Middle frontal gyrus (tissue), 1 donor: ENCODE measurements around the gene CREM.

ENCODE experiments used
- DNase-seq: peaks from one replicate; pipeline ENCODE4 v3.0.0-alpha.2; 2015; ENCODE audit warnings: low spot score; ENCODE audit errors: extremely low spot score

The CREM gene

DNA sequence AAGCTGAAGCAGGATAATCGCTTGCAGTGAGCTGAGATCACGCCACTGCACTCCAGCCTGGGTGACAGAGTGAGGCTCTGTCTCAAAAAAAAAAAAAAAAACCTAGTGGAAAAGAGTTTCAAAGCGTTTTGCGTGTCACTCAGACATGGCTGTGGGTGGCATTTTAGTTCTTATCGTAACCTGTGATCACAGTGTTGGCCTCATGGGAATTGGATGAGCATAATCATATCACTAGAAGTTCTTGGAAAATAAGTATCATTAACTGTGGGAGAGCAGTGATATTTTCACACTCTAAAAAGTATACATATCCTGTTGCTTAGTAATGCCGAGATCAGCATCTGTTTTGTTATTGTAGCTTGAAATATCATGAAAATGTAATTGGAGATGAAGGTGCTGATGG, 92.6 kb downstream of the CREM start:
- DNase-seq: no peak

DNA sequence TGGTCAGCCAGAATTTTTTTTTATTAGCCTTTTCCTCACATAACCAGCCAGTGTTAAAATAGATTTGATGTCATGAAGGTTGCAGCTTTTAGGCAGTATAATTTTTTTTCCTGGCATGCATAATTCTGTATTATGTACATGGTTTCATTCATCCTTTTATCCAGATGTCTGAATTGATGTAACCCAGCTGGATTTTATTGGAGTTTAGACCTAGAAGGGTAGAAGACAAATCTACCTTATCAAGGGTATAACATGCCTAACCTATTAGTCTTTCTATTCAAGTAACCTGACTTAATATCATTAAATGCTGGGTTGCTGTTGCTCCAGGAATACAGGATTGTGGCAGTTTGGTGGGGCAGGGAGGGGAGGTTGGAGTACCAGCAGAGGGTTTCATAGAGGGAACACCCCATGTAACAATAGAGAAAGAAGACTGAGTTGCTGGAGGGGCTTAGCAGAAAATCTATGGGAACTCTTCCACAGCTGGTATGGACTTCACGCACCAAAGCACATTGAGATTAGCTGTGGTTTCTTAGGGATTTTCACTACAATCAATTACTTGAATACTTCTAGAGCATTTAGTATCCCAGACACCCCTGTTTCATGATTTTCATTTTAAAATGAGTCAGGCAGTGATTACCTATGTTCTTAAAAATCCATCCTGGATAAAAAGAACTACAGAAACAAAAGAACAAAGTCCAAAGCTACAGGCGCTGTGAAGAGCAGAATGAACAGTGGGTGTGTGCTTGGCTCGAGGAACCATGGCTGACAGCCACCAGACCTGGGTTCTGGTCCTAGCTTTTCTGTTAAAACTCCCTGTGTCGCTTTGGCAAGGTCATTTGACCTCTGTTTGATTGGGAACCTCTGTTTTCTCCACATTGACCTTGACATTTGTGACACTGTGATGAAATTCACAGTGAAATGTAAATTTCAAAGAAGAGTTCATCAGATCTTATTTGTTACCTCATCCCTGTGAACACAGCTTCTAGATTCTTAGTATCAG, 93.5 kb downstream of the CREM start:
- no peak for DNase-seq

DNA sequence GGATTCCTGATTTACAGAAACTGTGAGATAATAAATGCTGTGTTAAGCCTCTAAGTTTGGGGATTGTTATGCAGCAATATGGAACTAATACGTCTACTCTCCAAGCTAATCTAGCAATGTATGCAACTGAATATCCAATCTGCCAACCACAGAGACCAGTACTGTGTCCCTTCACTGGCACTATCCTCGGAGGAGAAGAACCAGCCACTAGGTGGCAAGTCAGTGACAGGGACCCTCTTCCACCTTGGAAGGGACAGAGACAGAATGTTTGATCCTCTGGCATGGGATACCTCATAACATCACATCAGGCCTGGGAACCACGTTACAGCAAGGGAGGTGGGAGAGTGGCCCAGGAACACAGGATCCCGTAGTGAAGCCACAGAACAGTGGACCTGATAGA, 96.4 kb downstream of the CREM start:
- no peak for DNase-seq

DNA sequence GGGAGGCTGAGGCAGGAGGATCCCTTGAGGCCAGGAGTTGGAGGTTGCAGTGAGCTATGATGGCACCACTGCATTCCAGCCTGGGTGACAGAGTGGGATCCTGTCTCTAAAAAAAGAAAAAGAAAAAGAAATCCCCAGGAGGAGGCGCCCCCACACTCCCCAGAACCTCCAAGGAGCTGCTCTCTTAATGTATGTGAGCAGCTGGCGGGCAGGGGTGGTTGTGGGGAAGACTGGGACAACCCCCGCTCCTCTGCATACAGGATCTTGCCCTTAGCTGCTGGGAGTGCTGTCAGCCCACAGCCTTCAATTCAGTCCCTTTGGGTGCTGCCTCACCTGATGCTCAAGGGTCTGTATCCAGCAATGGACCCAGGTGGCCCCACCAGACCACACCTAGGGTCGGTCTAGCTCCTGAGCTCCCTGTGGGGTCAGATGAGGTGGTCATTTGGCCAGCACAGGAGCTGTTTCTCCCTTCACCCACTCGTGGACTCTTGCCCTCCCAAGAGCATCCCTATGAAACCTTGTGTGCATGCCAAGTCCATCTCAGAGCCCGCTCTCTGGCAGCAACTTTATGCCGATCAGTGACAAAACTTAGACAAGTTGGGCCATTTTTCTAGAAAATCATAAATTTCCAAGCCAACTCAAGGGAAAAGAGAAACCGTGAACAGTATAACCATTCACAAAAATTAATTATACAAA, 97.5 kb downstream of the CREM start:
- DNase-seq: no peak

DNA sequence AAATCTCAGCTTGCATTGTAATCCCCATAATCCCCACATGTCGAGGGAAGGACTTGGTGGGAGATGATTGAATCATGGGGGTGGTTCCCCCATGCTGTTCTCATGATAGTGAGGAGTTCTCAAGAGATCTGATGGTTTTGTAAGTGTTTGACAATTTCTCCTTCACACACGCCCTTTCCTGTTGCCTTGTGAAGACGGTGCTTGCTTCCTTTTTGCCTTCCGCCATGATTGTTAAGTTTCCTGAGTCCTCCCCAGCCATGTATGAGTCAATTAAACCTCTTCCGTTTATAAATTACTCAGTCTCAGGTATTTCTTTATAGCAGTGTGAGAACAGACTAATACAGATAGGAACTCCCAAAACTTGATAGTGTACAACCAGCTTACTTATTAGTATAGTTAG, 98.6 kb downstream of the CREM start:
- no peak for DNase-seq

DNA sequence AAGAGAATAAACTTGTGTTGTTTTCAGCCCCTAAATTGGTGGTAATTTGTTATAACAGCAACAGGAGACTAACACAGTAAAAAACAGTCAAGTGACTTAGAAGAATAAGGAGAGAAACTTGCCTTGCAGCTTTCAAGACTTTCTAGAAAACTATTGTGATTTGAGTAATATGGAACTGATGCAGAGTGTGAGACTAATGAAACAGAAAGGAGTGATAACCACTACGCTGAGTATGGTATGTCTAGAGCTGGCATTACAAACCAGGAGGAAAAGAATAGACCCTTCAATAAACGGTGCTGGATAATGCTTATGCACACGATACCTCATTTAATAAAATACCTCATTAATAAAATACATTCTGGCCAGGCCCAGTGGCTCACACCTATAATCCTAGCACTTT, 99.9 kb downstream of the CREM start:
- no peak for DNase-seq

DNA sequence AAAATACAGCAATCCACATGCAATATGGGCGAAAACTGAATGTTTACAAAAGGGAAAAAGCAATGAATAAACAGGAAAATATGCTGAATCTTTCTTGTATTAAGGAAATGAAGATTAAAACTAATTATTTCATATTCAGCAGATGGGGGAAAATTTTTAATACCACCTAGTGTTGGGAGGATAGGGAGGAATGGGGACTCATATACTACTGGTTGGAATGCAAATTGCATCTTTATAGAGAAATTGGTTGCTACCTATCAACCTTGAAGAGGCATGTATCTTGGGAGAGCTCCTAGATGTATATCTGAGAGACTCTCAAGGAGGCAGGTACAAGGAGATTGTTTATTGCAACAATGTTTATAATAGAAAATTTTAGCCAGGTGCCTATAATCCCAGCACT, 101.4 kb downstream of the CREM start:
- no peak for DNase-seq

DNA sequence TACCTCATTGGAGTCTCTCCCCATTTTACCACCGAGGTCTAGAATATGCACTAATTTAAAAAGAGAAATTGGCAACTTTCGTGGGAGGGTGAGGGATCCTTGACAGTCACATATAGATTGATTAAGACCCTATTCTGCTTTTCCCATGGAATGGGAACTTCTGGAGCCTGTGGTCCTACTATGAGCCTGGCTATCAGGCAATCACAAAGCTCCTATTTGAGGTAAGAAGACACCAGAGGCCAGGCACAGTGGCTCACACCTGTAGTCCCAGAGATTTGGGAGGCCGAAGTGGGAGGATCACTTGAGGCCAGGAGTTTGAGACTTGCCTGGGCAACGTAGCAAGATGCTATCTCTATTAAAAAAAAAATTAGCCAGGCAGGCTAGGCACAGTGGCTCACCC, 105.0 kb downstream of the CREM start:
- no peak for DNase-seq

DNA sequence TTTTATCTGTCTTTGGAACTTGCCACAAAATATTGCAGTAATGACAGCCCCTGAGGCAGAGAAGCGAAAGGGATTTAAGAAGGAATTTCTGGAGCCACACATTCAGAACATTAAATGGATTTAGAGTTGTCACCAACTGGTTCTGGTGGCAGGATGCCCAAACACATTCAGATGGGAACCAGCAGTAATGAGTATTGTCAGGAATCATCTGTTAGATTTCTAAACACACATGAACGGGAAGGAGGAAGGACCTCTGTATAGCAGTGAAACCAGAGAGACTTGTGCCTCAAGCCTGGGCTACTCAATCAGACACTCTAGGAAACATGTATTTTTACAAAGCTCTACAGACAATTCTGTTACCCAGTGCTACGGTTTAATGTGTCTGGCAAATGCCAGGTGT, 105.9 kb downstream of the CREM start:
- no peak for DNase-seq

DNA sequence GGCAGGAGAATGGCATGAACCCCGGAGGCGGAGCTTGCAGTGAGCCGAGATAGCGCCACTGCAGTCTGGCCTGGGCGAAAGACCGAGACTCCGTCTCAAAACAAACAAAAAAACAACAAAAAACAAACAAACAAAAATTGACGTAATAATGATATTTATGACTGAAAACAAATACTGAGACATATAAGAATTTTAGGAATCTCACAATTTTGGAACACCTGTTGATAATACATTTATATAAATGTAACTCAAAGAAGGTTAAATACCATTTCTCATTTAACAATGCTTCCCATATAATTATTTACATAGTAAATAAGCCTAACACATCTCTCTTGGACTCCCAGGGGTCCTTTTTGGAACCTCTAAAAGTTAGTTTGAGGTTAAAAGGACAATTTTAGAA, 107.4 kb downstream of the CREM start:
- DNase-seq: no peak

DNA sequence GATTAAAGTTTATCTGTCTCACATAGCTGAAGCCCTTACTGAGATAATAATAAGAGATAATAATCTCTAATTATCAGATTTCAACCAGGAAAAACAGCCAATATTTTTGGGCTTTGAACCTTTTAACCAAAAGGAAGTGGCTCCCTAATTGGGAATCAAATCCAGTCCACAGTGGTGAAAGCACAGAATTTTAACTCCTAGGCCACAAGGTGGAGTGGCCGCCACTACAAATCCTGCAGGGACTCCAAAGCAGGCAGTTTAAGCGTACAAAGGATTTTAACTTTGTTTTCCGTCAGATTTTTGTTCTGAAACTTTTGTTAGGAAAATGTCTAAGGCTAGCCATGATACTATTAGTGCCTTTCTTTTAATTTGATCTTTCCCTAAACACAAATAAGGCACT, 110.1 kb downstream of the CREM start:
- no peak for DNase-seq

DNA sequence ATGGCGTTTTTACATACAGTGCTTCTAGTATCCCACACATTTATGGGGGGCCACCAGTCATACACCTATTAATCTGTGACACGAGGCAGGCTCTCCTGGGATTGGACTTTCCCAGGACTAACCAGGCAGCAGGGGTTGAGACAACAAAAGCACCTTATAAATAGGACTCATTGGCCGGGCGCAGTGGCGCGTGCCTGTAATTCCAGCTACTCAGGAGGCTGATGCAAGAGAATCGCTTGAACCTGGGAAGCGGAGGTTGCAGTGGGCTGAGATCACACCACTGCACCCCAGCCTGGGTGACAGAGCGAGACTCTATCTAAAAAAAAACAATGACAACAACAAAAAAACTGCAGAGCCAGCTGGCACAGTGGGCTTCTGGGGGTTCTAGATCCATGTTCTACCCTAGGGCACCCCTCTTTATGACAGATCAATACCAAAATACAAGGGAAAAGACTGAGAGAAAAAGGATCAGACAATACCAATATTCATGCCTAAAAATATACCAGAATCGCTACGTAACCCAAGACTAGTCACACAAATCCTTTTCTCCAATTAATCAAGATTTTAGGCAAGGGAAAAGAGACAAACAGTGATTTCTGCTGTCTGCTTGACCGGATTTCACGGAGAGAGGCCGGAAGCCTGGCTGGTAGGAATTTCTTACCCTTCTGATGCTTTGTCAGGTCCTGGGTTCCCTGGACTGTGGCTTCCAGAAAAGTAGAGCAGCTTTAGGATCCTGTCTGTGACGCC, 111.3 kb downstream of the CREM start:
- DNase-seq: no peak

DNA sequence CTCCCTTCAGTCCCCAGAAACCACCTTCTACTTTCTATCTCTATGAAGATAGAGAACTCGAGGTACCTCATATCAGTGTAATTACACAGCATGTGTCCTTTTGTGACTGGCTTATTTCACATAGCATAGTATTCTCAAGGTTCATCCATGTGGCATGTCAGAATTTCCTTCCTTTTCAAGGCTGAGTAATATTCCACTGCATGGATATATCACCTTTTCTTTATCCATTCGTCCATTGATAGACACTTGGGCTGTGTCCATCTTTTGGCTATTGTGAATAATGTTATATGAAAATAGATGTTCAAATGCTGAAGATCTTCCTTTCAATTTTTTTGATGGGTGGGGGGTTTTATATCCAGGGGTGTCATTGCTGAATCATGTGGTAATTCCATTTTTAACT, 117.9 kb downstream of the CREM start:
- DNase-seq: no peak

DNA sequence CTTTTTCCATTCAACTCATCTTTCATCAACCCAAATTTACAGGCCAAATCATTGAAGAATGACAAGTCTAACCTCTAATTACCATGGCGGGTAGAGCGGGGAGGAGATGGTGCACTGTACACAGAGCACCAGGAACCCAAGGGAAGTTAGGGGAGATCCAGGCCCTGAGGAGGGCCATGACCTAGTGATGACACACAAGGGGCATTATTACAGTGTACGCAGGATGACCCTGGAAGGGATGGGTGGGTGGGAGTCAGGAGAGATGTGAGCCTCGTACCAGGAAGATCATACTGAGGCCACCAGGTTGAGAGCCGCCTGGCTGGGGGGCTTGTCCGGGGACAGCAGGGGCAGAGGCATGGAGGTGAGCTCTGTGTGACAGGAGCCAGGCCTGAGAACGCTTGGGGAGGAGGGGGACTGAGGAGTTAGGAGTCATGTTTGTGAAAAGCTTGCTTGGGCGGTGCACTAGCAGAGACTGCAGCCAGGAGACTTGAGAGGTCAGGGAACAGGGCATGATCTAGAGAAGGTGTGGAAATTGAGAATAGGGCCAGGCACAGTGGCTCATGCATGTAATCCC, 120.2 kb downstream of the CREM start:
- no peak for DNase-seq

DNA sequence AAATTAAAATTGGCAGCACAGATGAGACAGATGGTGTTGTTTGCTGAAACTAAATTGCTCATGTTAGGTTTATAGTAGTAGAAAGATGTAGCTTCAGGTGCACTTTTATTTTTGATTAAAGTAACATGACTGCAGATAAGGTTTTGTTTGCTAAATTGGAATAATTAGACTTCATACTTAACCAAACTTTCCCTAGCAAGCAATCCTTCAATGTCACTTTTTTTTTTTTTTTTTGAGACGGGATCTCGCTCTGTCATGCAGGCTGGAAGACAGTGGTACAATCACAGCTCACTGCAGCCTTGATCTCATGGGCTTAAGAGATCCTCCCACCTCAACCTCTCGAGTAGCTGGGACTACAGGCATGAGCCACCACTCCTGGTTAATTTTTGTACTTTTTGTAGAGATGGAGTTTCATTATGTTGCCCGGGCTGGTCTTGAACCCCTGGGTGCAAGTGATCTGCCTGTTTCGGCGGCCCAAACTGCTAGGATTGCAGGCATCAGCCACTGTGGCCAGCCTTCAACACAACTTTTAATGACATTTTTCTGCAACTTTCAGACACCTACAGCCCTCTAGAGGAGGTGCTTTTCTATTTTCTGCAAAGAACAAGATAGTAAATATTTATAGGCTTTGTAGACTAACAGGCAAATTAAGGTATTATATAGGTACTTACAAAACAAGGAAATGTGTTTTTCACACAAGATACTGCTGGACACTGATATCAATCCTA, 124.9 kb downstream of the CREM start:
- DNase-seq: no peak

DNA sequence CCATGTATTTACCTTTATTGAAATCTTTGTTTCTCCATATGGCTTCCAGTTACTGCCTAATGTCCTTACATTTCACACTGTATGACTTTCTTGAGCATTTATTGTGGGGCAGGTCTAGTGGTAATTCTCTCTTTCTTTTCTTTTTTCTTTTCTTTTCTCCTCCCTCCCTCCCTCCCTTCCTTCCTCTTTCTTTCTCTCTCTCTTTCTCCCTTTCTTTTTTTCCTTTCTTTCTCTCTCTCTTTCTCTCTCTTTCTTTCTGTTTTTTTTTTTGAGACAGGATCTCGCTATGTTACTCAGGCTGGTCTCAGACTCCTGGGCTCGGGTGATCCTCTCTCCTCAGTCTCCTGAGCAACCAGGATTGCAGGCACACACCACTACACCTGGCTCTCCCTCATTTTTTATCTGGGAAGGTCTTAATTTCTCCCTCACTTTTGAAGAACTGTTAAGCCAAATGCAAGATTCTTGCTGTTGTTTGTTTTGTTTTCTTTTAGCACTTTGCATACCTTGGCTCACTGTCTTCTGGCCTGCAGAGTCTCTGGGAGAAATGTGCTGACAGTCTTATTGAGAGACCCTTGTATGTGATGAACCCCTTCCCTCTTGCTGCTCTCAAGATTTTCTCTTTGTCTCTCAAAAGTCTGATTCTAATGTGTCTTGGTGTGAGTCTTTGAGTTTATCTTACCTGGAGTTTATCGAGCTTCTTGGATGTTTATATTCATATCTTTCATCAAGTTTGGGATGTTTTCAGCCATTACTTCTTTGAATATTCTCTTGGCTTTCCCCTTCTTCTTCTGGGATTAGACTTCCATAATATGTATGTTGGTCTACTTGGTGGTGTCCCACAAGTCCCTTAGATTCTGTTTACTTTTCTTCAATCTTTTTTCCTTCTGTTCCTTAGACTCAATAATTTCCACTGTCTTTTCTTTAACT, 130.7 kb downstream of the CREM start:
- DNase-seq: no peak

DNA sequence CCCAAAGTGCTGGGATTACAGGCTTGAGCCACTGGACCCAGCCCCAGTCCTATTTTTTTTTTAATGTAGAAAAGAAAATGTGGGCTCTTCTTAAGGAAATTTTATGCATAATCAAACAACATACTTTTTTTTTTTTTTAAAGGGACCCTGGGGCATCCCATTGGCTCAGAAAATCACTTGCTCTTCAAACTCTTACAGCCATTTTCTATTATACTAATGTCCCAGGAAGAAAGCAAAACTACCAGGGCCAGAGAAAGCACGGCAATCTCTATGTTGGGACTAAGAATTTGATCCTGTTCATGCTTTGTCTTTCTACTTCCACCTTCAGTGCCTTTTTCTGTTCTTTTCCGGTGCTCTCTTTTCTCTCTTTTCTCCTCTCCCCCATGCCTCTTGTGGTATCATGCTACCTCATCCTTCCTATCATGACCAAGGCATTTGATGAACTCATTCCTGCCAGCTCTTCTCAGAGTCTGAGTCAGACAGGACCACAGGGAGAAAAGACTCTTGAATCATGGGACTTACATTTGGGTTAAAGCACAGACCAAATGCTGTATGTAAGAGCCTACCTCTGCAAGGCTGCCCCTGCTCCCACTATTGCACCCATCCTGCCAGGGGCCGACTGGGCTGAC, 133.2 kb downstream of the CREM start:
- no peak for DNase-seq

DNA sequence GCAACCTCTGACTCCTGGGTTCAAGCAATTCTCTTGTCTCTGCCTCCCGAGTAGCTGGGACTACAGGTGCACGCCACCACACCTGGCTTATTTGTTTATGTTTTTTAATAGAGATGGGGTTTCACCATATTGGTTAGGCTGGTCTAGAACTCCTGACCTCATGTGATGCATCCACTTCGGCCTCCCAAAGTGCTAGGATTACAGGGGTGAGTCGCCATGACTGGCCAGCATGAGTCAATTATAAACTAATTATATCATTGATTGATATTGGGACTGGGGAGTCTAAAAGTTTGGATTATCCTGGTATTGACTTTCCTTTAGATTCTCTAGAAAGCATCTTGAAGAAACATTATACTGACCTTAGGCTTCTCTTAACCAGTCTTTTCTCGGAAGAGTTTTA, 135.8 kb downstream of the CREM start:
- no peak for DNase-seq
